Hematopoietic multipotent progenitor cell treated with erythropoietin and hydrocortisone succinate and interleukin-3 and kit ligand, for 17 days (in vitro differentiated cells): ENCODE data around the gene MAGEH1.

Experiments used
- DNase-seq: peaks from one replicate; pipeline ENCODE4 v3.0.0-alpha.2; 2015; ENCODE audit warnings: low spot score

MAGEH1 gene

DNA sequence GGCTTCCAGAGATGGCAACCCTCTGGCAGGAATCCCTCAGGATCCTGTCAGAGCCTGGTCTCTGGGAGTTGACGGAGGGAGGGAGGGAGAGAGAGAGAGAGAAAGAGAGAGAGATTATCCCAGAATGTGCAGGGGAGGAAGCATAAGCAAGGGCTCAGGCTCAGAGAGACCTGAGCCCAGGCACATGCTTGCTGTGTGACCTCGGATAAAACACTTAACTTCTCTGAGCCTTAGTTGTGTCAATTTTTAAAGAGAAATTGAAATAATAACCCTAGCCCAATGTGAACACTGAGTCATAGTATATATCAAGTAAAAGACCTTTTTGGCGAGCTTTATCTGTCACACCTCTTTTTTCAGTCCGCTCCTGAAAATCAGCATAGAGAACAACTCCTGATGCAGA is 38.2 kb downstream of the MAGEH1 start:
- DNase-seq = no peak

DNA sequence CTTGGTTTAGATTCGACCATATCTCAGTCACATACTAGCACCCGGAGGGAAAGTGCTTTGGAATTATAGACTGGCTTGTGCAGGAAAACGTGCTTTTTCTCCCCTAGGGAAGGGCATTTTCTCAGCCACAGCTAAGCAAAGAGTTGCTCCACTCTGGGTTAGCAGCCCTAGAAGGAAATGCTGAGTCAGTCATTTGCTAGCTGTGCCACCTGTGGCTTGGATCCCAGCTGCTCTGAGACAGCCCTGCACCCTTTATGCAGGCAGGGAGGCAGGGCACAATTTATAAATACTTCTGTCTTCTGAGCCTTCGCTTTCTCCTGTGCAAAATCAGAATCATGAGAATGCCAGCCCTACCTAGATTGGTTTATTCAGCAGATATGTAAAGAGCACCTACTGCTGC is 39.0 kb downstream of the MAGEH1 start:
- DNase-seq = no peak
